ENCODE results near the gene RYR2. TPM values are rescaled to one million over a fixed set of nuclear protein-coding genes. Genes with fewer than 3 reads are reported as not detected.

The RYR2 gene
- total RNA-seq, 1 donor from 2014 or later: not detected

GRCh38 chr1:237711281-237711680 lies 669.3 kb downstream of the RYR2 start:
- TF ChIP-seq CTCF (IDR thresholded peaks at IDR 0.05; ENCODE audit: insufficient read depth, low read length, poor library complexity, severe bottlenecking): no peak
- H3K4me3 ChIP-seq (ENCODE audit: low read depth, low read length): no peak overlapping the region
- DNase-seq (ENCODE audit: low read depth): no peak
- no peaks in the 10 kb centered on the region for H3K36me3 ChIP-seq (ENCODE audit: control insufficient read depth, insufficient read depth, low read length)
- H3K27me3 ChIP-seq (ENCODE audit: control insufficient read depth, insufficient read depth, low read length): no peaks in the 10 kb centered on the region

DNA sequence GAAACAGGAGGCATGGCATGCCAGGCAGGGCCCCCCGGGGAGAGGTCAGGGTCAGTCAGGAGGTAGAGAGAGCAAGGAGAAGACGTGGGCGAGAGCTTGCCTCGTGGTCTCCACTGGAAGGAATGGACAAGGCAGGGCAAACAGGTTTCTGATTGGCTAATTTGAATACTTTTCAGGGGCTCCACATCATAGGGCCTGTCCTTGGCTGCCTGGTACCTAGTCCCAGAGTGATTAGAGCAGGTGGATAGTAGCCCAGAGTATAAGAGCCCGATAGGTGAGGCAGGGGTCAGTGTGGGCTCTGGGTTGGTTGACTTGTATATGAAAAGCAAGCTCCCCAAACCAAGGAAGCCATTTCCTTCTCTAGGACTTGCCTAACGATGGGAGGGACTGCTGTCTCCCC lies 670.1 kb downstream of the RYR2 start:
- no peak for TF ChIP-seq CTCF (IDR thresholded peaks at IDR 0.05; ENCODE audit: insufficient read depth, low read length, poor library complexity, severe bottlenecking)
- Histone ChIP-seq H3K27me3 (ENCODE audit: control insufficient read depth, insufficient read depth, low read length) (no peaks in the 10 kb centered on the region), H3K4me3 (ENCODE audit: low read depth, low read length) (no peak overlapping the region), H3K36me3 (ENCODE audit: control insufficient read depth, insufficient read depth, low read length) (no peaks in the 10 kb centered on the region)
- no peak for DNase-seq (ENCODE audit: low read depth)

- H3K36me3 ChIP-seq (ENCODE audit: control insufficient read depth, insufficient read depth, low read length): no peaks in the 10 kb centered on the region
- no peak for DNase-seq (ENCODE audit: low read depth)
- H3K4me3 ChIP-seq (ENCODE audit: low read depth, low read length): no peak overlapping the region
- H3K27me3 ChIP-seq (ENCODE audit: control insufficient read depth, insufficient read depth, low read length): no peaks in the 10 kb centered on the region
- TF ChIP-seq CTCF (IDR thresholded peaks at IDR 0.05; ENCODE audit: insufficient read depth, low read length, poor library complexity, severe bottlenecking): no peak
Measured at GRCh38 chr1:237712586-237713157, 670.7 kb downstream of the RYR2 start.

GRCh38 chr1:237713916-237714315 lies 671.9 kb downstream of the RYR2 start:
- DNase-seq (ENCODE audit: low read depth): no peak
- Histone ChIP-seq H3K27me3 (ENCODE audit: control insufficient read depth, insufficient read depth, low read length) (no peaks in the 10 kb centered on the region), H3K36me3 (ENCODE audit: control insufficient read depth, insufficient read depth, low read length) (no peaks in the 10 kb centered on the region), H3K4me3 (ENCODE audit: low read depth, low read length) (no peak overlapping the region)
- no peak for TF ChIP-seq CTCF (IDR thresholded peaks at IDR 0.05; ENCODE audit: insufficient read depth, low read length, poor library complexity, severe bottlenecking)

DNA sequence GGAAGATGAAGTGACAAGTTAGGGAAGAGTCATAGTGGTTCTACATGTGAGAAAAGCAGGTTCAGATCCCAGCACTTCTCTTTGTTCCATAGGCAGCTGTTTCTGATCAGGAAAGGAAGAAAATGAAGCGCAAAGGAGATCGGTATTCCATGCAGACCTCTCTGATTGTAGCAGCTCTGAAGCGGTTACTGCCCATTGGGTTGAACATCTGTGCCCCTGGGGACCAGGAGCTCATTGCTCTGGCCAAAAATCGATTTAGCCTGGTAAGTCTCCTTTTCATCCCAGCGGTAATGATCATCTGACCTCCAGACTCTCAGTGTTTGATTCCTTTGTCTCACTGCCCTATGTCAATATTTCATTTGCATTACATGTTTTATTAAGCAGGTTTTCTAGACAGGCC lies 675.1 kb downstream of the RYR2 start:
- TF ChIP-seq CTCF (IDR thresholded peaks at IDR 0.05; ENCODE audit: insufficient read depth, low read length, poor library complexity, severe bottlenecking): no peak
- Histone ChIP-seq H3K27me3 (ENCODE audit: control insufficient read depth, insufficient read depth, low read length) (no peaks in the 10 kb centered on the region), H3K4me3 (ENCODE audit: low read depth, low read length) (no peak overlapping the region), H3K36me3 (ENCODE audit: control insufficient read depth, insufficient read depth, low read length) (no peaks in the 10 kb centered on the region)
- DNase-seq (ENCODE audit: low read depth): no peak

DNA sequence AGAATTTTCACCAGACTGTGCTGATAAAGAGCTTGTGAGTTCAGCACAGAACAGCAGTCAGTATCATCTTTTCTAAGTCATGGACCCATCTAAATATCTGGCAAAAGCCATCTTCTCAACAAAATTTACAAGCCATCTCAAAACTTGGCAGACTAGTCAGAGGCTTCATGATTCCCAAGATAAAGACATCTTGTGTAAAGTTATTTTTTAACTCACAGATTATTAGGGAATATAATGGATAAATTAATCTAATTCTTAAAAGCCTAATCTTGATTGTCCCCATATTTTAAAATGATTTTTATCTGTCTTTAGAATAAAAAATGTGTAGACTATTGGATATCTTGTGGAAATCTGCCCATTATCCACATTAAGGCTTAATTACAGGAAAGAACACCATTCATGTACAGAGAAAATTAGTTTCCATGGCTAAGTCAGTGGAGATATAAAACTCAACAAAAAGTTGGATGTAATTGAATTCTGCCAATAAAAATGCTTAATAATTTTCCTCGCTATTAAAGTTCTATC lies 688.9 kb downstream of the RYR2 start:
- H3K36me3 ChIP-seq (ENCODE audit: control insufficient read depth, insufficient read depth, low read length): no peaks in the 10 kb centered on the region
- H3K27me3 ChIP-seq (ENCODE audit: control insufficient read depth, insufficient read depth, low read length): no peaks in the 10 kb centered on the region
- no peak for TF ChIP-seq CTCF (IDR thresholded peaks at IDR 0.05; ENCODE audit: insufficient read depth, low read length, poor library complexity, severe bottlenecking)
- DNase-seq (ENCODE audit: low read depth): no peak
- no peak overlapping the region for H3K4me3 ChIP-seq (ENCODE audit: low read depth, low read length)
